Stimulated activated CD4-positive, alpha-beta T cell treated with anti-CD3 and anti-CD28 coated beads, Interleukin-1b, Interleukin-23, amount 100 ng/mL, for 1 hour (primary cell): Measurements from ENCODE around the gene KDM8.

Source experiments
- DNase-seq, 2 donors: peaks; one replicate each; pipeline ENCODE4 v3.0.0-alpha.2; 2020; ENCODE audit warnings: low read depth in 2 of 2

Gene KDM8

DNA sequence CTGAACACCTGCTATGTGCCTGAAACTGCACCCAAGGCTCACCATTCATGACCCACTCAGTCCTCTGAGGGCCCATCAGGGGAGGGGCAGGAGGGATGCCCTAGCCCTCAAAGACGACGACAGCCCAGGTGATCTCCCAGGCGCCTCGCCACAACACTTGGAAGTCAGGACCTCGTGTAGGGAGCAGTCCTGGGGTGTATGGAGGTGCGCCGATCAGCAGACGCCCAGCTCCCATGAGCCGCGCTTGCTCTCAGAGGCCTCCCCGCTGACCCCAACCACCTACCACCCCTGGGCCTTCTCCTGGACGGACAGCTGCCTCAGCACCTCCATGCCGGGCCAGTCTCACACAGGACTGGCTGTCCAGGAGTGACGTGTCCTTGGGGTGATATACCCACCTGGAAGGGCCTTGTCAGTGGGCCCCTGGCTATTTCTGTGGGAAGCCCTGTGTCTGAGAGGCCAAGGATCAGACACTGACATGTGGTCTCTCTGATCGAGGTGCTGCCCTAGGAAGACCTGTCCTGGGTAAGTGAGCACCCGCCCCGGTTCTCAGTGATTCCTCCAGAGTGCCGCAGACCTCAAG lies 26.7 kb downstream of the KDM8 start:
- DNase-seq, result no peak

DNA sequence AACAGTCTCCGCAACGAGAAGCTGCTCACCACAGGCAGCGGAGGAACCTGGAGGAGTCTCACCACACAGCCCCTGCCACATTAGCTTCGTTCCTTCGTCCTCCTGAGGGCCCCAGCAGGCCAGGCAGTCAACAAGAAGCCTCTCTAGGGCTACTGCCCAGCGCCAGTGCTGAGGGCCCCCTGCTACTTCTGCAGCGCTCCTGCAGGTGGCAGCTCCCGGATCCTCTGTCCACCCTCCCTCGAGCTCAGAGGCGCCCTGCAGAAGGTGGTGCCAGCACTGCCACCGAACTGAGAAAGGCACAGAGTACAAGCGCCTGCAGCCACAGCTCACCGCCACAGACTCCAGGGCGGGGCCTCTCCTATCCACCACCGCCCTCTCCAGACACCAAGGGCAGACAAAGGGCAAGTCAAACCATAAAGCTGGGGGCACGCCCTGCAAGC lies 27.3 kb downstream of the KDM8 start:
- peak in 1 of 2 donors; percentile 57 for DNase-seq

GRCh38 chr16:27231692-27232060 lies 28.4 kb downstream of the KDM8 start:
- DNase-seq, result no peak

GRCh38 chr16:27232061-27232900 lies 29.0 kb downstream of the KDM8 start:
- DNase-seq, result no peak

GRCh38 chr16:27232901-27233625 lies 29.7 kb downstream of the KDM8 start:
- no peak for DNase-seq

- no peak for DNase-seq
Measured at GRCh38 chr16:27233731-27234130, 30.4 kb downstream of the KDM8 start.

DNA sequence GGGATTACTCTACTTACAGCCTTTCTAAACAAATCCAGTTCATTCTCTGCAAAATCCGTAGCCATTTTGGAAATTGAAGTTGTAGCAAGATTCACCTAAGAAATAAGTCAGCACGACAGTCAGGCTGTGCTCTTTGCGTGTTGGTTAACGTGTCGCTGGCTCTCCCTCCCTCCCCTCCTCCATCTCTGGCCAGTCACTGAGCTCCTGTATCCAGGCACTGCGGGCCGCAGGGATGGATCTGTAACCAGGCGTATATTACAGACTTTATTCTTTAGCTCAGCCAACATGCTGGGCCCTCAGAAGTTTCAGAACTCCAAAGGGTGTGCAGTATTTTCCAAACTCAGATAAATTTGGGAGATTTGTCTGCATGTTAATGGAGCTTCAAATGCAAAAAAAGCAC lies 30.8 kb downstream of the KDM8 start:
- no peak for DNase-seq

DNA sequence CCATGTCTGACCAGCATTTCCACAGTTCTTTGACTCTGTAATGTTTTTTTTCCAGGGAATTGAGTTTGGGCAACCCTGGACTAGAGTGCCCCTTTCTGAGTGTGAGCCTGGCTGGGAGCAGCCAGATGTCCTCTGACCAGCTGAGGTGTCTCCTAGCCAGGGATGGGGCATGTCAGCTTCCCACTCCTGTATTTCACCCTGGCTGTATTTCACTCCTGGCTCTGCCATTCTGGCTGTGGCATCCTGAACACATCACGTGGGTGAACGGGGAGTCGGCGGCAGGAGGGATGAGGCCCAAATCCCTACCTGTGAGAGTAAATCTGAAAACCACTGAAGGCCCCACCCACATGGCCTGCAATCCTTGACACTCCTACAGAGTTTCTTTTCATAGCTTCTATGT lies 31.3 kb downstream of the KDM8 start:
- no peak for DNase-seq

DNA sequence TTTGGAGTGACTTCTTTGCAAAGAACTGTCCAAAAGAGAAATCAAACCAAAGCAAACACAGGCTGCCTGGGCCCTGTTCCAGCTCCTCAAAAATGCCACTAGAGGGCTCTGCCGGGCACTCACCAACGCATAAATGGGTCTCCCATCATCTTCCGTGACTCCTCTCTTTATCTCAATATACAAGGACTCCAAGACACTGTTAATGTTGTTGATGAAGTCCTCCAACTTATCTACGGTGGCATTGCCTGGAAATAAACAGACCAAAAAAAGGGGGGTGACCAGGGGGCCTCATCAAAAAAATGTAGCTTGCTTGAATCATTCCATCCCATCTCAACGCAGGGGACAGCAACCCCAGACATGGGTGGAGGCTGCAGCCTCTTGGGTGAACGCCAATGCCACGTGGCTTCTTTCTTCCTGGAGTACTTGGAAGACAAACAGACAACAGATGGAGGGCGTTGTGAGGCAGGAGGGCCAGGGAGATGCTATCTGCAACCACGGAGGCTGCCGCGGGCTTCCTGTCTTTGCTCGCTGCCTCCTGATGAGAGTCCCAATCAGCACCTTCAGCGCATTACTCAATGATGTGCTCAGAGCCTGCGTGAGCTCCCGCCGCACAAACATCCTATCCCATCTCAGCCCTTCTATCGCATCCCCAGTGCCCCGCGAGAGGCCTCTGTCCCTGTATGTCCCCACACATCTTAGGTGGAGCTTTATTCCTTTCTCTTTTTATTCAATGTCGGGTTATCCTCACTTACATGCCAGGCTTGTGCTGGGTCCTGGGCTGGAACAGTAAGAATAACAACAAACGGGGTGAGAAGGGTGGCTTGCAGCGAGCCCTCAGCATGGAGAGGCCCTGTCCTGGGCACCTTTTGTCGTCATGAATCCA lies 32.0 kb downstream of the KDM8 start:
- peak in 1 of 2 donors; percentile 83 for DNase-seq

- no peak for DNase-seq
Measured at GRCh38 chr16:27235938-27236245, 32.6 kb downstream of the KDM8 start.

- DNase-seq, result no peak
Measured at GRCh38 chr16:27236635-27237218, 33.4 kb downstream of the KDM8 start.

DNA sequence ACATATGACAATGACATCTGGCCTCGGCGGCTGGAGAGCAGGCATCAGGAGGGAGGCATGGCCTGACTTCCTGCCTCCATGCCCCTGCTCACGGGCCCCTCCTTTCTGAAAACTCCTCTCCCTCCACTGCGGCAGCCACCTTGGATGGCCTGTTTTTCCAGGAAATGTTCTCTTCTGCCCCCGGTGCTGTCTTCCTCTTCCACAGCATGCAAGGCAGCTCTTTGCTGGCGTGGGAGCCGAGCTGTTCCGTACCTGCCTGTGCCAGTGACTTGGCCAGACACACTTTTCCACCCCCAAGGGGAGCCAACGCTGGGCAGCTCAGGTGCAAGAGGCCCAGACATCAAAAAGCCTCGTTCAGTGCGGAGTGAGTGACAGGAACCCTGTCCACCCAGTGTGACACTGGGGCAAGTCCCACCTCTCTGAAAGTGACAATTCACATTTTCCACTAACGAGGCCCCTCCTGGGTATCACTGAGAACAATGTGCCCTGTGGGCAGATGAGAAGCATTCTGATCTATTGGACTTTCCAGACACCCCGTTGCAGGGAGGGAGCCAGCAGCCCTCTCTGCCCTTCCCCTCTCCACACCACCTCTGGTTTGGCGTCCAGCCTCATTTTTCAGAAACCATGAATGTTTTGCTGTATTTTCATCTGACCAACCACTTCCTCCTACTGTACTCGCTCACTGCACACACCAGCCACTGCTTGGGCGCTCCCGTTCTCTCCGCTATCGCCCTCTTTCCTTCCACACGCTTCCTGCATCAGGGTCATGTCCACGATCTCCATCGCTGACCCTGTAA lies 34.1 kb downstream of the KDM8 start:
- peak; percentile 47 to 64 for DNase-seq

DNA sequence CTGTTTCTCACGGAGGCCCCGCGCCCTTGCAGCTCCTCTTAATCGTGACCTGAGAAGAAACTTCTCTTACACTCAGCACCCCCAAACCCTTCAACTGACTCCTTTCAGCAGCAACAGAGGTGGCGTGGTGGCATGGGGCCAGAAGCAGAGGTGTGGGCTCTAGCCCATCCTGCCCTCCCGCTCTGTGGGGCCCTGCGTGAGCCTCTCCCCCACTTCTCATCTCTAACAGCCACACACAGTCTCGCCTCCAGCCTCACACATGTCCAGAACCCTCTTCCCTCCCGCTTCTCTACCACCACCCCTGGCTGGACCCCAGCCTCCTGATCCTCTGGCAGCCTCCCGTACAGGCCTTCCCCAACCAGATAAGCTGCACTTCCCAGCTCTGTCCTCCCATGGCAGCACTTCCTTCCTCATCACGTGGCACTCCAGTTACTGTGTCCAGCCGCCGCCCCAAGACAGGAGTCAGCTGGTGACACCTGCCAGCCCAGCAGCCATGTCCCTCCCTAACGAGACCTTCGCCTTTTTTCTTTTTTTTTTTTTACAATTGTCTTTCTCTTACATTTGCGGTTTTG lies 34.8 kb downstream of the KDM8 start:
- DNase-seq, result no peak

DNA sequence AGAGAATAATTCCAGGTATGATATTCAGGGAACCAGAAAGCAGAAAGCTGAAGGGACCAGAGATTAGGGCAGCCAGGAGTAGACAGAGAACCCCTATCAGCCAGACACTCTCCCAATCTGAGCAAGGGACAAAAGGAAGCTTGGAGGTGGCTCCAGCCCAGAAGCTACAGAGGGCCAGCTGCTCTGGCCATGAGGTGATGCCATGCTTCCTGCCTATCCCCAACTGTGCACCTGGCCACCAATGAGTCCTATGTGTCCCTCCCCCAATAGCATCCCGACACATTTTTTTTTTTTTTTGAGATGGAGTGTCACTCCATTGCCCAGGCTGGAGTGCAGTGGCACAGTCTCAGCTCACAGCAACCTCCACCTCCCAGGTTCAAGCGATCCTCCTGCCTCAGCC lies 35.3 kb downstream of the KDM8 start:
- DNase-seq, result no peak

- no peak for DNase-seq
Measured at GRCh38 chr16:27239026-27239425, 35.7 kb downstream of the KDM8 start.

- DNase-seq, result no peak
Measured at GRCh38 chr16:27239906-27240655, 36.8 kb downstream of the KDM8 start.

DNA sequence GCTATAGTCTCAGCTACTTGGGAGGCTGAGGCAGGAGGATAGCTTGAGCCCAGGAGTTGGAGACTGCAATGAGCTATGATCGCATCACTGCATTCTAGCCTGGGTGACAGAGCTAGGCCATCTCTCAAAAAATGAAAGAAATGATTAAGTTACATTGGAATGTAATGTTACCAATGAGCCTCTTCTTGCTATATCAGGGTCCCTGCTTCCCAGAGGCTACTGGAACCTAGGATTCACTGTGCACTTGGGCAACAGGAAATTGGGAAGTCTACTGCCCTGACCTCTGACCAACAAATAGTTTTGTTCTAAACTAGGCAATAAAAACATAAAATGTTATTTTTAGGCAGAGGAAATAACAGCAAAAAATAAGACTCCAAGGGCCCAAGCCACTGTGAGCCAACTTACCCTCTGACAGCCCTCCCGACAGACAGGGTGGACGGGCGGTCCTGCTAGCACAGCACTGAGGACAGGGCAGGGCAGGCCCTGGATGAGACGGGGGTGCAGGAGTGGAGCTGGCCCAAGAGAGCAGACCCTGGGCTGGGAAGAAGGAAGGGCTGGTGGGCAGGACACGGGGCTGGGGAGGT lies 37.7 kb downstream of the KDM8 start:
- no peak for DNase-seq

DNA sequence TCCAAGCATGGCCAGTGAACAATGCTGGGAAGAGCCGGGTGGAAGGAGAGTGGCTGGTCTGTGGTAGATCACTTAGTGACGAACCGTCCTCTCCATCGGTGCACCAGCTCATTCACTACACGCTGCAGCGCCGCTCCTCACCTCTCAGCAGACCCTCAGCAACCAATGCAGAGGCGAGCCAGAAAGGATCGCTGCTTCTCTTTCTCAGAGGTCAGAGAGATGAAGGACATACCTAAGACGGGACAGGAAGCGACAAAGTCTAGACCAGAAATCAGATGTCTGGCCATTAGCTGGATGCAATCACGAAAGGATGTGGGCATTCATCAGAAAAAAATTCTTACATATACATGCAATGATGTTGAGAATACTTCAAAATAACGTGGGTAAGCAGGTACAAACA lies 38.3 kb downstream of the KDM8 start:
- DNase-seq, result no peak

DNA sequence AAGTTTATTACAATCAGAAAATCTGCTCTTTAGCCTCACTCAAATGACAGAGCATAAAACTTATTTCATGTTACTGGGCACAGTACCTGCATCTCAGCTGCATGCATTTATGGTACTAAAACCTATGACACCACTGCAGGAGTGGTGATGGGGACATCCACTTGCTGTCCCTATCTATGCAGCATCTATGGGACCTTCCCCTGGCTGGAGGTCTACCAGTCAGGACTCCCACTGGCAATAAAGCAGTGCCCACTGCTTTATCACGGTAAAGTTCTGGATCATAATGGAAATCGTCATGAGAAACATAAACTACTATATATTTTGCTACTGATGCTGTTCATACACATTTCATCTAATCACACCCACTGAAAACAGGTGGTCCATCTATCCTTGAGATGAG lies 39.1 kb downstream of the KDM8 start:
- DNase-seq, result no peak
